ENCODE measurements around the gene WIPF3.

Gene WIPF3

DNA sequence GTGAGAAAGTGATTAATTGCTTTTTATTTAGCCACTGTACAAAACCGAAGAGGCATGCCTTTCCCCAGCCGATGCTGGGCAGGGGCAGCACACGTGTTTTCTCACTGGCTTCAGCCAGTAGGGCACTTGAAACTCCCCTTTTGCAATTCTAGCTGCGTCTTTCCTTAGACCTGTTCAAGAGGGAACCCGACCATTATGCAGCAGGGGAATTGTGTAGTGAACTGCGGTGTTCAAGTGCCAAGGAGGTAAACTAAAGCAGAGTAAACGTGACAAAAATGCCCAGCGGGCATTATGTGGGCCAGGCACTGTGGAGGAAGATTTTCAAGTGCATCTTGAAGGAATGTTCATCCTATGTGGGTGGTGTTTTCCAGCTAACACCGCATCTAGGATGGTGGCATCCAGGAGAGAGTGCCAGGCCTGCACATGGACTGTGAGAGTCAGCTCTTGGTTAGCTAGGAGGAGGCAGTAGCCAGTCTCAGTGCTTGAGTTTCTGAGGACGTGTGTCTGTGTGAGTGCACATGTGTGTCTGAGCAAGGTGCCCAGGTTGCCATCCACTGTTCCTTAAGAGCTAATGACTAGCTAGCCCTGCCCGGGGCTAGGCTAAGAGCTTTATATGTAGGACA is 3.3 kb downstream of the WIPF3 start:
- DNase-seq: no peak

- no peak for DNase-seq
These were observed 4.0 kb downstream of the WIPF3 start for GRCh38 chr7:29810297-29810696.

DNA sequence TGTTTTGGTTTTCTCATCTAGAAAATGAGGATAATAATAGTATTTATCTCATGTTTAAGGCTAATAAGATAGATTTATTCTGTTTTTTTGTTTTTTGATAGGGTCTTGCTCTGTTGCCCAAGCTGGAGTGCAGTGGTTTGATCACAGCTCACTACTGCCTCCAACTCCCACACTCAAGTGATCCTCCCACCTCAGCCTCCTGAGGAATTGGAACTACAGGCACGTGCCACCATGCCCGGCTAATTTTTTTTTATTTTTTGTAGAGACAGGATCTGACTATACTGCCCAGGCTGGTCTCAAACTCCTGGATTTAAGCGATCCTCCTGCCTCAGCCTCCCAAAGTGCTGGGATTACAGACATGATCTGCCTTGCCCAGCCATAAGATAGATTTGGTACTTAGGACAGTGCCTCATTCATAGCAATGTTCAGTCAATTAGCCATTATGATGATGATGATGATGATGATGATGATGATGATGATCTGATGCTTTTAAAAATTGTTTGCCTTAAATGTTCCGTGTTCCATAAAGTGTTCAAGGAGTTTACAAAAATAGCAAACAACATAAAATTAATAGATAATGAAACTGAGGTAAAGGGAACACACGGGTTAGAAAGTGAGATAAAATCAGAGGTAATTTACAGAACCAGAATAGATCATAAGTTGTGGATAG is 4.6 kb downstream of the WIPF3 start:
- DNase-seq: no peak

- DNase-seq: no peak
These were observed 5.3 kb downstream of the WIPF3 start for GRCh38 chr7:29811586-29811985.

DNA sequence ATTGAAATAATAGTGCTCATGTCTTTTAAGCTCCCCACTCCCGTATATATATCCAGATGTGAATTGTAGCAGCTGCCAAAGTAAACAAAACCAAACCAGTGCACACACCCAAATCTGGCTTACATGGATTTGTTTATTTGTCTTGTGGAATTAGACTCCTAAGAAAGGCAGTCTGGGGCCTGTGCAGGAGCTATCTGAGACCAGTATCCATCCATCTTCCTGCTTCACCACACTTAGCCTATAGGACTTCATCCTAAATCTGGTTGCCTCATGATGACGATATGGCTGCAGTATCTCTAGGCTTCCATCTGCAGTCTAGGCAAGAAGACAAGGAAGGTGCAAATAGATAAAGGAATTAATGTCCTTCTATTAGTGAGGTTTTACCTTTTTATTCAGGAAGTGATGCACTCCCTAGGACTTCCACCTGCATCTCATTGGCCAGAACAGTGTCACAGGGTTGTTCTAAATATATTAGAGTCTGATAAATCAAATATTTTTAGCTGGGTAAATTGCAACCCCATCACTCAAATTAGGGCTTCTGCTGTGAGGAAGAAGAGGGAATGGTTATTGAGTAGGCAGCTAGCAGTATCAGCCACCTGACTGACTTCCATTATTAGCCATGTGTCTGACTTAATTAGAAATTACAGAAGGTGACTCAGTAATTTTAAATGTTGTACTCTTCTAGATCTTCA is 6.0 kb downstream of the WIPF3 start:
- no peak for DNase-seq

- no peak for DNase-seq
These were observed 9.1 kb downstream of the WIPF3 start for GRCh38 chr7:29815181-29816105.

DNA sequence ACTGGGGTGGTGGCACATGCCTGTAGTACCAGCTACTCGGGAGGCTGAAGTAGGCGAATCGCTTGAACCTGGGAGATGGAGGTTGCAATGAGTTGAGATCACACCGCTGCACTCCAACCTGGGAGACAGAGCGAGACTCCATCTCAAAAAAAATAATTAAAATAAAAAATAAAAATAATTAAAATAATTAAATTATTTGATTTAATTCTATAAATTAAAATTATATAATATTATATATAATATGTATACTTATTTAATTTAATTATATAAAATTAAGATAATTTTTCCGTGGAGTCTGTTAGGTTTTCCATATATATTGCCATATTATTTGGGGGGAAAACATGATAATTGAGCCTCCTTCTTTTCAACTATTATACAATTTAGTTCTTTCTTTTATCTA is 12.0 kb downstream of the WIPF3 start:
- no peak for DNase-seq

DNA sequence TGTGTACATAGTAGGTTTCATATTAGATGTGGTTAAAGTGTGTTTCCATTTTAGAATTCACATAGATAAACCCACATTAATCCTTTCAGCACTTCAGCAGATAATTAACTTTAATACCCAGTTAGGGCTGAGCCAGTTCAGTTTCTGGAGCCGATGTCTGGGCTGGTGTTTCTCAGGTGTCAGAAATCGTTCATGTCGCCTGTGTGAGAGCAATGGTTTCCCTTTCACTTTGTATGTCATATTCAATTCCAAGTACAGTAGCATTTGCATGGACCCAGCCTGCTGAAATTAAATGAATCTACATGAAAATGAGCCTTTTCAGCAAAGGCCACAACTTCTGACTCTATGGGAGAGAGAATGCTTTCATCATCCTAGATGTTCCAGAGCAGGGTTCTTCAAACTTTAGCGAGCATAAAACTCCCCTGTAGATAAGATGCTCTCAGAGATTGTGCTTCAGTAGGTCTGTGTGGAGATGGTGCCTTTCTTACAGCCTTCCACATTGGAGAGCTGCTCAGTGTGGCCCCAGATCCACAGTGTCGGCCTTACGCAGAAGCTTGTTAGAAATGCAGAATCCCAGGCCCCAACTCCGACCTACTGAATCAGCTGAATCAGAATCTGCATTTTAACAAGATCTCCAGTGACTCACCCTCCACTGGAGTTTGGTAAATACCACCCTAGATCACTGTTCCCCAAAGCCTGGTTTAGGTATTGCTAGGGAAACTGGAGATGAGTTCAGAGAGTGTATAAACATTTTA is 19.6 kb downstream of the WIPF3 start:
- no peak for DNase-seq

DNA sequence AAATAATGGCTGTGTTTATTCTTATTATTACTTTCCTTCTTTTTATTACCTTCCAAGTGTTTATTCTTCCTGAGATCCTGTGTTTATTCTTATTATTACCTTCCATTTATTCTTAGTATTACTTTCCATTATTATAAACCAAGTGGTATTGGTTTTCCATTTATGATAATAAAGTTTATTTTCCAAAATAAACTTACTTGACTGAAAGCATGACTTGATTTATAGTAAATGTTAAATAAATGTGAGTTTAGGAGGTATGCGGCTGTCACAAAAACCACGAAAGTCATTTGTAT is 20.2 kb downstream of the WIPF3 start:
- no peak for DNase-seq

DNA sequence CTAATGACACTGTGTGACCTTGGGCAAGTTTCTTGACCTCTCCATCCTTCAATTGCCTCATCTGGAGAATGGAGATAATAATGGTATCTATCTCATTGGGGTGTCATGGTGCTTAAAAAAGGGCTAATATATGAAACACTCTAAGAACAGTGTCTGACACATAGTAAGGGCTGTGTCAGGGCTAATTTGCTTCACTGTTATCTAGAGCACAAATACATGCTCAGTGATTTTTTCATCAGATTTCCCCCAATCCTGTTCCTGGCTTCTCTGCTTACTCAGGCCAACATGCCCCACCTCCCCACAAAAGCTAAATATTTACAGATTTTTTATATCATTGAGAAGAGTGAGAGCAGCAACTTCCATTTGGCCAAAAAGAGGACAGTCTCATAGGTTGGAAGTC is 20.6 kb downstream of the WIPF3 start:
- DNase-seq: no peak

DNA sequence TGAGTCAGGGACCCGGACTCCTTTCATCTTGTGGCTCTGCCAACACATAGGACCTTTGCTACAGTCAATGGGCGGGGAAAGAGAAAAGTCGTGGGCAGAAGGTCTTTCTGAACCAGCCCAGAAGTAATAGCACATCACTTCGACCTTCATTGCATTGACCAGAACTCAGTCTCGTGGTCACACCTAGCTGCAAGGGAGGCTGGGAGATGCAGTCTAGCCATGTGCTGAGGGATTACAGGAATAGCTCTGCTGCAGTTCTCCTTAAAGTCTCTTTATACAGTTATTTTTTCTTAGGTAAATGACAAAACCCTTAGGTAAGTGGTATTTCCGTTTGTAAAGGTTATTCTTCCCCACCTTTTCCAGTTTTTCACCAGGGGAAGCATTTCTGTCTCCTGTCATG is 25.4 kb downstream of the WIPF3 start:
- no peak for DNase-seq

DNA sequence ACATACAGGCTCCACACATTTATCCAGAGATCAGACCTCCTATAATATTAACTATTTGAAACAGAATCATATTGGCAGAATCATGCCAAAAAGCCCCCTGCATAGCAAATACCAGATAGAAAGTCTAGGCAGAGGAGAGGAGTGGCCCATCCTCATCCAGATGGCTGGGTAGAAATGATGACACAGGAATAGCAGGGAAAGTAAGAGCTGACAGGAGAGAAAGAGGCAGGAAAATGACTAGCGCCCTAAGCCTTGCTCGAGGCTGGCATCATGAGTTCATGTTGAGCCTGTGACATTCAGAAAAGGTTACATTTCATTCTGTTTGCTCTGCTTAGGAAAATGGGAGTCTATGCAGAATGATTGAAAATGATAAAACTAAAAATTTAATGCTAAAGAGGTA is 27.6 kb downstream of the WIPF3 start:
- no peak for DNase-seq

DNA sequence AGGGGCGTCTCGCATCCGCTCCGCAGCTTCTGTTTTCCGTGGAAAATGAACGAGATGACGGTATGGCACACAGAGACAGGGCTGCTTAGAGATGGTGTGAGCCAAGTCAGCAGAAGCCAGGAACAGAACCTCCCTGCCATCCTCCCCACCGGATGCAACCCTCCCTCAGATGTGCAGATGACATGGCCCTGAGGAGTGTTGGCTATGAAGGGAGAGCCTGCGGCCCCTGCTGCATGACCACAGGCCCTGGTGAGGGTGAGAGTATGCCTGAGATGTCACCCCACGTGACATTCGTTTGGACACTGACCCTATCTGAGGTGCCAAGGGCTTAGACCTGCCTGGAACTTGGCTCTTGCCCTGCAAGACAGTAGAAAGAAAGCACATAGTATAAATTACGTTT is 29.4 kb downstream of the WIPF3 start:
- DNase-seq: no peak

GRCh38 chr7:29839302-29839701 is 33.0 kb downstream of the WIPF3 start:
- no peak for DNase-seq

- no peak for DNase-seq
These were observed 33.6 kb downstream of the WIPF3 start for GRCh38 chr7:29839921-29840320.

DNA sequence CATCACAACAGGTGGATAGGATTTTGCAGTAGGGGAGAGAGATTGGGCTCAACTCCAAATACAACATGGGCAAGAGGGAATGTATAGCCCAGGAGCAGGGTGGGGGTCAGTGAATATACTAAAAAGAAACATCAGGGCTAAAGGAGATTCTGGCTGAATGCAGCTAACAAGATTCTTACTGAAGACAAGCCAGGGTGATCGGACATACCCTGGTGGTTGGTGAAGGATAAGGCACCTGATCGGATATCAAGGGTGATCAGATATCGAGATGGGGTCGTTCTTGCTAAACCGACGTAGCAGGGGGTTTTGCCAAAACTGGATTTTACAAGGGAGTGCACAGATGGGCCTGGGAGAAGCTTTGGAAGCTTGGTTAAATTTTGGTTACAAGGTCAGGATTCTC is 34.4 kb downstream of the WIPF3 start:
- no peak for DNase-seq

DNA sequence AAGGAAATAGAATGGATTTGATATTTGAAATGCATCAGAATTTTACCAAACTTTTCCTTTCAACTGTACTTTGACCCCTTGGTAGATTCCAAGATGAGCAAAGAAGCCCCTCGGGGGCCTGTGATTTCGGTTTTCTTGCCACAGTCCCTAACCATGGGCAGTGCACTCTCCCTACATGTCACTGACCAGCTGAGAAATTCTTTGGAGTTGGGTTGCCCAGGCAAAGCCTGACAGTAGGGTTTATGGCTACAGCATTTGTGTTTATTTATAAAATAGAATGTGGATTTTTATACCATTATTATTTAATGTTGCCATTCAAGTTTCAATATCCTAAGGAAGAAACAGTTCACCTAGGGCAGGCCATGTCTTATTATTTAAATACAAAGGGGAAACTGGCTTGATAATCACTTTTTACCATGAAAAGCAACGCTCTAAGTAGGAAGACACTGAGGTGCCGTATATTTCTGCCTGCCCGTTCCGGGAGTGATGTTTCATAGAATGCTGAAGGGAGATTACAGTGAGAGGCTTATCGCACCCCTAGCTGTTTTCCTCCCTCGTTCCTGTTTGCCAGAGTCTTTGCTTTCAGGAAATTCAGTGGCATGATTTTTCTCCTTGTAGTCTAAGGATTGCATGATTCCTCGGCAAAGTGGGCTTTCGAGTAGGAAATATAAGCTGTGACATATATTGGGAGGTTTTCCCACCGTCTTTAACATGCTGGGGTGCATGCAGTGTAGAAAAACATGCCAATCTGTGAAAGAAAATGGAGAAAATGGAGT is 35.8 kb downstream of the WIPF3 start:
- DNase-seq: no peak

DNA sequence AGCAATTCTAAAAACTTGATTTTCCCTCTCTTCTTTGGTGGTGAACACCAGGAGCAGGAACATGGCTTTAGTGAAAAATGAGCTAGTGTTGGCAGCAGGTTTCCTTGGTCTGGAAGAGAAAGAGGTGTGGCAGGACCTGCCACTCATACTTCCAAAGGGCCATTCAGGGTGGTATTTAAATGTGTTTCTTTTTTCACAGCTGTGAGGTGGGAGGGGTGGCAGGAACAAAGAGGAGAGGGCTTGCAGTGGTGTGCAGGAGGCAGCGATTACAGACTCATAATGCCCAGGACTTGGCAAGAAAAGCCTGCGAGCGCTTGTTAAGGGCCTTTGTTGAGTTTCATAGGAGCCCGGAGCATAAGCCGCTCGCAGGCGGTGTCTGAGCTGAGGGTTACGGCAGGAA is 36.8 kb downstream of the WIPF3 start:
- no peak for DNase-seq

DNA sequence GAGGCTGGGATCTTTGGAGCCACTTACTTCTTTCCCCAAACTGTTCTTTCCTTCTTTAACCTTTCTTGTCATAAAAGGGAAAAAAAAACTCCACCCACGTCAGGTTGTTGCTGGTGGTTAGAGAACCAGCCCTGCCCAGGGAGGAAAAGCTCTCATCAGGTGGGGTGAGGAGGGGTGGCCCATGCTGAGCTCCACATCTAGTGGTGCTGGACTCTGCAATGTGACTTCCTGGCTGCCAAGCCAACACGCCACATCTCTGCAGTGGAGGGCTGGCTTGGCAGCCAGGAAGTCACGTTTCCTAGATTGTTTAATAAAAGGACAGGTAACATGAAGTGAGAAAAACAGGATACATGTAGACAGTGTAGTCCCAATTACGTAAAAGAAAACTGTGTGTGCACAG is 37.4 kb downstream of the WIPF3 start:
- DNase-seq: no peak

- no peak for DNase-seq
These were observed 38.3 kb downstream of the WIPF3 start for GRCh38 chr7:29844559-29844958.

GRCh38 chr7:29847496-29847895 is 41.2 kb downstream of the WIPF3 start:
- no peak for DNase-seq

- DNase-seq: no peak
These were observed 41.6 kb downstream of the WIPF3 start for GRCh38 chr7:29847916-29848315.

All from CD4-positive, alpha-beta T cell treated with Interferon gamma for 1 hour (primary cell).